Vagina (tissue), 2 donors: ENCODE results near the gene RPS19BP1. TPM values are rescaled to one million over a fixed set of nuclear protein-coding genes. Genes with fewer than 3 reads are reported as not detected.

ENCODE experiments used
- DNase-seq, 2 donors: peaks; one replicate each; pipeline ENCODE4 v3.0.0-alpha.2; 2017; ENCODE audit errors: extremely low spot score in 2 of 2
- H3K27ac ChIP-seq: fragments of 200-600 bp; sonication (generic); one replicate; pipeline ENCODE4 v1.5.1; 2019
- H3K27me3 ChIP-seq: fragments of 200-600 bp; sonication (generic); one replicate; pipeline ENCODE4 v1.5.1; 2019
- H3K36me3 ChIP-seq, 2 donors: fragments of 200-600 bp; sonication (generic); one replicate each; pipeline ENCODE4 v1.5.1; 2017 to 2019
- H3K4me1 ChIP-seq: fragments of 200-600 bp; sonication (generic); one replicate; pipeline ENCODE4 v1.5.1; 2019
- H3K4me3 ChIP-seq, 2 donors: fragments of 200-600 bp; sonication (generic); 1 replicate in 1 of 2; 2 replicates in 1 of 2; pipeline ENCODE4 v1.5.1; 2016 to 2019
- H3K9me3 ChIP-seq: fragments of 200-600 bp; sonication (generic); one replicate; pipeline ENCODE4 v1.5.1; 2019
- POLR2A ChIP-seq, 2 donors: fragments of 450-650 bp; IDR thresholded peaks; one replicate each; pipeline ENCODE4 v1.6.1; 2017; ENCODE audit warnings: antibody characterized with exemption in 2 of 2, mild to moderate bottlenecking in 2 of 2, moderate library complexity in 2 of 2
- POLR2AphosphoS5 ChIP-seq, 2 donors: sonication (generic); formaldehyde crosslinking; IDR thresholded peaks; one replicate each; pipeline ENCODE4 v1.9.0; 2017; ENCODE audit warnings: antibody characterized with exemption in 2 of 2, mild to moderate bottlenecking in 2 of 2, low read depth in 1 of 2; ENCODE audit not compliant: insufficient read depth in 1 of 2
- intact Hi-C: fragments of 100-400 bp; cut with DNase I; formaldehyde crosslinking; loops from one replicate; pipeline ENCODE4 v1.15.1; 2023
- total RNA-seq: library from RNA; depleted of rRNA; stranded (reverse); fragments of >200 nt; gene quantifications from one replicate; pipeline ENCODE4 v1.2.3, GENCODE V29; 2016
- TF ChIP-seq, protein P1 (sequence below), 3 experiments: fragments of 450-650 bp in 2 of 3; fragments of 200-600 bp in 1 of 3; sonication (generic) in 1 of 3; IDR thresholded peaks; one replicate each; pipeline ENCODE4 v1.5.1; 2017 to 2019; ENCODE audit warnings: antibody characterized with exemption in 3 of 3, mild to moderate bottlenecking in 2 of 3, moderate library complexity in 2 of 3

RPS19BP1 gene
- total RNA-seq, 1 donor from 2014 or later = 107 TPM

DNA sequence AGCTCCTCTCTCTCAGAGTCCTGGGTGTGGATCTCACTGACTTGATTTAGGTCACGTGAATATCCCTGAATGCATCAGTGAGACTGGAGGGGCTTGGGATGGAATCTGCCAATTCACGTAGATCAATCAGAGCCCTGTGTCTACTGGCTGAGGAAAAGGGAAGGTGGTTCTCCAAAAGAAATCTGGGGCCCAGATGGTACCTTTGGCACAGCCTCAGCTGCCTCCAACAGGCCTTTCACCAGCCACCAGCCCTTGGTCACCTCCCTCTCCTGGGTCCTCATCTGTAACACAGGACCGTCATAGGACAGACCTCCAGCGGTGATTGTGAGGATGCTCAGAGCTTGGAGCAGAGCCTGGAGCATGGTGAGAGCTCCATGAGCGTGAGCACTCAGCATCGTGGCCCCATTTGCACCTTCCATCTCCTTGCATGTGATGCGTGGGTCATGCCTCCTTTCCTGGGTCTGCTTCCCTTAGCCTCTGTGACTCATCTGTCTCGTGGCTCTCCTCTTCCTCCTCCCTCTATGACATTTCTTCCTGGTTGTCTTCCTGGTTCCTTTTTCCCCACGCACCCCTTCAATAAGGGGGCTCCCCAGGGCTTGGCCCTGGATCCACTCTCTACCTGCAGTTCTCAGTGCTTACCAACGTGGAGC lies 38.0 kb downstream of the RPS19BP1 start:
- Histone ChIP-seq H3K27me3 (no peaks in the 10 kb centered on the region), H3K4me3 (no peak overlapping the region), H3K4me1 (no peaks in the 10 kb centered on the region), H3K36me3 (no peaks in the 10 kb centered on the region), H3K27ac (no peak overlapping the region), H3K9me3 (no peaks in the 10 kb centered on the region)
- TF ChIP-seq, protein P1, sequence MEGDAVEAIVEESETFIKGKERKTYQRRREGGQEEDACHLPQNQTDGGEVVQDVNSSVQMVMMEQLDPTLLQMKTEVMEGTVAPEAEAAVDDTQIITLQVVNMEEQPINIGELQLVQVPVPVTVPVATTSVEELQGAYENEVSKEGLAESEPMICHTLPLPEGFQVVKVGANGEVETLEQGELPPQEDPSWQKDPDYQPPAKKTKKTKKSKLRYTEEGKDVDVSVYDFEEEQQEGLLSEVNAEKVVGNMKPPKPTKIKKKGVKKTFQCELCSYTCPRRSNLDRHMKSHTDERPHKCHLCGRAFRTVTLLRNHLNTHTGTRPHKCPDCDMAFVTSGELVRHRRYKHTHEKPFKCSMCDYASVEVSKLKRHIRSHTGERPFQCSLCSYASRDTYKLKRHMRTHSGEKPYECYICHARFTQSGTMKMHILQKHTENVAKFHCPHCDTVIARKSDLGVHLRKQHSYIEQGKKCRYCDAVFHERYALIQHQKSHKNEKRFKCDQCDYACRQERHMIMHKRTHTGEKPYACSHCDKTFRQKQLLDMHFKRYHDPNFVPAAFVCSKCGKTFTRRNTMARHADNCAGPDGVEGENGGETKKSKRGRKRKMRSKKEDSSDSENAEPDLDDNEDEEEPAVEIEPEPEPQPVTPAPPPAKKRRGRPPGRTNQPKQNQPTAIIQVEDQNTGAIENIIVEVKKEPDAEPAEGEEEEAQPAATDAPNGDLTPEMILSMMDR (IDR thresholded peaks at IDR 0.05) = no peak
- DNase-seq = no peak
- intact Hi-C loops = no loop called here

DNA sequence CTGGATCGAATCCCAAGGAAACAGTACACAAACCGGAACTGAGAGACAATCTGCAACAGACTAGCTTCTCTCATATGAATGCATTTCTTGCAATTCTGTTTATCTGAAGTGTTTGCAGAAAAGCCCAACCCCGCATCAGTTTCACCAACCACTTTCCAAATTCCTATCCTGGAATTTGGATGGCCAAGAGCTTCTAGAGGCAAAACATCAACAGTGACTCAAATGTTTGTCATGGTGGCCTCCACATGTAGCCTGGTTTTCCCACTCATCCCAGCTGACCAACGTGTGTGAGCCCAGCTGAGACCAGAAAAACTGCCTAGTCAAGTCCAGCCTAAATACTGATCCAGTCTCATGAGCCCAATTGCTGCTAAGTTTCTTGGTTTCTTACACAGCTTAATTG lies 38.8 kb downstream of the RPS19BP1 start:
- TF ChIP-seq, protein P1 (IDR thresholded peaks at IDR 0.05) = no peak
- TF ChIP-seq POLR2A (IDR thresholded peaks at IDR 0.05) = no peak
- TF ChIP-seq POLR2AphosphoS5 (IDR thresholded peaks at IDR 0.05; ENCODE audit: insufficient read depth in 1 of 2, low read depth in 1 of 2) = no peak
- H3K27me3 ChIP-seq = no peaks in the 10 kb centered on the region
- intact Hi-C loops = no loop called here
- no peak for DNase-seq
- no peak overlapping the region for H3K4me3 ChIP-seq
- H3K4me1 ChIP-seq = no peaks in the 10 kb centered on the region
- H3K27ac ChIP-seq = no peak overlapping the region
- H3K36me3 ChIP-seq = no peaks in the 10 kb centered on the region
- H3K9me3 ChIP-seq = no peaks in the 10 kb centered on the region

DNA sequence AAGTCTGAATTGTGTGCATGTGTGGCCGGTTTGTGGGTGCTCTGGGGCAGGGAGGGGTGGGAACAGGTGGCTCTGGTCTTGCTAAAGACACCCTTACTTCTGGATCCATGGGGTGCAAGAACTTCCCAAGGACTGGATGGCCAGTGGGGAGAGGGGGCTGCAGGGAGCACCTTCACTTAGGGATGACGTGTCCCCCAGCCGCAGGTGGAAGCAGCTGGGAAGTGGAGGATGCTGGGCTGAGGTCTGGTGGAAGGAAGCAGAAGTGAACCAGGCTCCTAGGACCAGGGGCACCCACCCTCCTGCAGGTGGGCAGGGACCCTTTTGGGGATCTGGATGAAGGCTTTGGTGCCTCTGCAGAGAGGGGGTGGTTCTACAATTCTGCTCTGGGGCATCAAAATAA lies 40.4 kb downstream of the RPS19BP1 start:
- Histone ChIP-seq H3K36me3 (no peaks in the 10 kb centered on the region), H3K27me3 (no peaks in the 10 kb centered on the region), H3K4me3 (no peak overlapping the region), H3K4me1 (no peaks in the 10 kb centered on the region), H3K27ac (no peak overlapping the region), H3K9me3 (no peaks in the 10 kb centered on the region)
- intact Hi-C loops = no loop called here
- no peak for TF ChIP-seq POLR2AphosphoS5 (IDR thresholded peaks at IDR 0.05; ENCODE audit: insufficient read depth in 1 of 2, low read depth in 1 of 2)
- no peak for TF ChIP-seq POLR2A (IDR thresholded peaks at IDR 0.05)
- TF ChIP-seq, protein P1 (IDR thresholded peaks at IDR 0.05) = no peak
- DNase-seq = no peak

DNA sequence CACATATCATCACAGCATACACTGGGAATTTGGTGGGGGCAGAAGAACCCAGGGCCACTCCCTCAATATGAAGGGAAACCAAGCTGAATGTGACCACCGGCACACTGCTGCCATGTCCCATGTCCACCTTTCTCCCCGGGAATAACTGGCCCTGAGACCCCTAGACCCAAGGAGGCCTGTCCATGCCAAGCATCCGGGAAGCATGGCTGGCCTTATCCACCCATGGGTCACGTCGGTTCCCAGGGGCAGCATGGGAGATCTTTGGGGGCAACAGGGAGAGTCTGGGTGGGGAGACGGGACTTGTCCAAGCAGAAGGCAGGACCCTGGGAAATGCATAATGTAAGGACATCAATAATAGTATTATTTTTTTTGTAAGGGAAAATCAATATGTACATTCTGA lies 40.9 kb downstream of the RPS19BP1 start:
- Histone ChIP-seq H3K27me3 (no peaks in the 10 kb centered on the region), H3K36me3 (no peaks in the 10 kb centered on the region), H3K4me1 (no peaks in the 10 kb centered on the region), H3K9me3 (no peaks in the 10 kb centered on the region), H3K27ac (no peak overlapping the region), H3K4me3 (no peak overlapping the region)
- TF ChIP-seq, protein P1 (IDR thresholded peaks at IDR 0.05) = no peak
- TF ChIP-seq POLR2AphosphoS5 (IDR thresholded peaks at IDR 0.05; ENCODE audit: insufficient read depth in 1 of 2, low read depth in 1 of 2) (no peak), POLR2A (IDR thresholded peaks at IDR 0.05) (no peak)
- intact Hi-C loops = no loop called here
- DNase-seq = no peak

DNA sequence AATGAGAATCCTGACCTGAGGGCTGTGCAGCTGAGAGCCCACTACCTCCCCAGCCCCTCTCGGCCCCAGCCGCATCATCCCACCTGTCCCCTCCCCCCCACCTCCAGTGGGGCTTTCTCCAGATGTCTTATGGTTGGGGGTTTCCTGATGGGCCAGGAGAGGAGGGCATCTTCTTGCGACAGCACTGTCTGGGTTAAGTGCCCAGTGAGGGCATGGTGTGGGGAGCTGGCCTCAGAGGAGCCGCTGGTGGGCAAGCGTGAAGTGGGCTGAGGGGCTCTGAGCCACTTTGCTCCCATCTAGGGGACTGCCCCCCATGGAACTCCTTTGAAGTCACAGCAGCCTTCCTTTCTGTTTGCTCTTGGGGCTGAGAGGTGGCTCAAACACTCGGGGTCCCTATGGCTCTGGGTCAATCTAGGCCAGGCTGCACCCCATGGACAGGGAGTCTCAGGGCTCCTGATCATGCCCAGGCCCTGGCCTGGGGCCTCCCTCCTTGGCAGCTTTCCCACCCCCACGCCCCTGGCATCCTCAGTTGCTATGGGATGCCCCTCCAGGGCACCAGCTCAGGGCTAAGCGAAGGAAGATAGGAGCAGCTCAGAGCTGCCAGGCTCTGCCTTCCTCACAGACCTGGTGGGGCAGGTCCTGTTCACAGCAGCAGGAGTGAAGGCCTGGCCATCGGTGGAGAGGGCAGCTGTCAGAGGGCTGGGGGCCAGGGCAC lies 41.4 kb downstream of the RPS19BP1 start:
- Histone ChIP-seq H3K4me1 (no peaks in the 10 kb centered on the region), H3K27me3 (no peaks in the 10 kb centered on the region), H3K9me3 (no peaks in the 10 kb centered on the region), H3K27ac (no peak overlapping the region), H3K36me3 (no peaks in the 10 kb centered on the region), H3K4me3 (no peak overlapping the region)
- DNase-seq = no peak
- TF ChIP-seq, protein P1 (IDR thresholded peaks at IDR 0.05) = no peak
- TF ChIP-seq POLR2AphosphoS5 (IDR thresholded peaks at IDR 0.05; ENCODE audit: insufficient read depth in 1 of 2, low read depth in 1 of 2) (no peak), POLR2A (IDR thresholded peaks at IDR 0.05) (no peak)
- intact Hi-C loops = no loop called here
